GM23248 (cell line): Measurements from ENCODE around the gene UQCRFS1. TPM values are rescaled to one million over a fixed set of nuclear protein-coding genes. Genes with fewer than 3 reads are reported as not detected.
"Not testable (repeated sequence)": the region's sequence is repeated elsewhere in the genome, so short reads cannot be mapped to it uniquely, and the experiment has no call there.

ENCODE experiments used
- DNase-seq: peaks from one replicate; pipeline ENCODE4 v3.0.0-alpha.2; 2015
- H2AFZ ChIP-seq: fragments of 200-600 bp; sonication (generic); 2 replicates; pipeline ENCODE4 v1.6.1; 2016; ENCODE audit warnings: antibody characterized with exemption
- H3F3A ChIP-seq: fragments of 200-600 bp; sonication (generic); 2 replicates; pipeline ENCODE4 v1.6.1; 2016; ENCODE audit warnings: mild to moderate bottlenecking, antibody characterized with exemption, mixed run types; ENCODE audit not compliant: insufficient read depth
- H3K27ac ChIP-seq: fragments of 200-600 bp; sonication (generic); 2 replicates; pipeline ENCODE4 v1.5.1; 2016; ENCODE audit warnings: mild to moderate bottlenecking
- H3K27me3 ChIP-seq: fragments of 200-600 bp; sonication (generic); replicated peaks from 2 replicates; pipeline ENCODE4 v1.6.1; 2016; ENCODE audit warnings: mild to moderate bottlenecking; ENCODE audit not compliant: insufficient read depth
- H3K36me3 ChIP-seq: fragments of 200-600 bp; sonication (generic); 2 replicates; pipeline ENCODE4 v1.6.1; 2016; ENCODE audit warnings: low read depth, mild to moderate bottlenecking
- H3K4me1 ChIP-seq: fragments of 200-600 bp; sonication (generic); 2 replicates; pipeline ENCODE4 v1.6.1; 2016; ENCODE audit warnings: mild to moderate bottlenecking; ENCODE audit not compliant: insufficient read depth
- H3K4me2 ChIP-seq: fragments of 200-600 bp; sonication (generic); one replicate; pipeline ENCODE4 v1.6.1; 2016; ENCODE audit warnings: mild to moderate bottlenecking; ENCODE audit not compliant: unreplicated experiment
- H3K4me3 ChIP-seq: fragments of 200-600 bp; sonication (generic); 2 replicates; pipeline ENCODE4 v1.5.1; 2016; ENCODE audit warnings: mild to moderate bottlenecking
- H3K79me2 ChIP-seq: fragments of 200-600 bp; sonication (generic); 2 replicates; pipeline ENCODE4 v1.6.1; 2016; ENCODE audit warnings: mild to moderate bottlenecking; ENCODE audit not compliant: insufficient read depth
- H3K9ac ChIP-seq: fragments of 200-600 bp; sonication (generic); 2 replicates; pipeline ENCODE4 v1.6.1; 2016; ENCODE audit warnings: mild to moderate bottlenecking
- H3K9me2 ChIP-seq: fragments of 200-600 bp; sonication (generic); 2 replicates; pipeline ENCODE4 v1.6.1; 2016; ENCODE audit warnings: mixed run types, mild to moderate bottlenecking, moderate library complexity; ENCODE audit not compliant: insufficient read depth
- H3K9me3 ChIP-seq: fragments of 200-600 bp; sonication (generic); one replicate; pipeline ENCODE4 v1.6.1; 2017; ENCODE audit warnings: low read depth
- H4K20me1 ChIP-seq: fragments of 200-600 bp; sonication (generic); 2 replicates; pipeline ENCODE4 v1.6.0; 2016; ENCODE audit not compliant: insufficient read depth
- EZH2 ChIP-seq: fragments of 200-600 bp; sonication (generic); IDR thresholded peaks from 2 replicates; pipeline ENCODE4 v1.6.1; 2018; ENCODE audit warnings: antibody characterized with exemption, mild to moderate bottlenecking; ENCODE audit not compliant: insufficient read depth, poor library complexity, severe bottlenecking
- EZH2phosphoT487 ChIP-seq: fragments of 200-600 bp; sonication (generic); IDR thresholded peaks from 2 replicates; pipeline ENCODE4 v1.6.1; 2018; ENCODE audit warnings: antibody characterized with exemption, moderate library complexity, mild to moderate bottlenecking, low read depth; ENCODE audit not compliant: insufficient read depth
- WGBS, 2 experiments: methylation state at CpG; one replicate each; pipeline ENCODE4 v1.1.6; 2015 to 2017; ENCODE audit warnings: low lambda C conversion rate in 2 of 2, low coverage in 1 of 2; ENCODE audit errors: missing lambda C conversion rate in 2 of 2; 5-methylcytosine and 5-hydroxymethylcytosine counted together
- in situ Hi-C: fragments of 300-500 bp; cut with MboI; formaldehyde crosslinking; loops from 2 replicates; pipeline ENCODE4 v1.15.0; 2020
- polyA plus RNA-seq: library from polyadenylated mRNA; unstranded; fragments of >200 nt; fragmentation: Nextera tagmentation; extraction: Ambion mirVana; gene quantifications from 2 replicates; pipeline ENCODE4 v1.2.1, GENCODE V29; 2016
- total RNA-seq: library from RNA; depleted of rRNA; stranded (reverse); fragments of >200 nt; shearing (Covaris generic); gene quantifications from 2 replicates; pipeline ENCODE4 v1.2.3, GENCODE V29; 2014

UQCRFS1 gene
- total and polyA plus RNA-seq, 2 experiments from 2014 or later: 32.1 to 58.9 TPM

DNA sequence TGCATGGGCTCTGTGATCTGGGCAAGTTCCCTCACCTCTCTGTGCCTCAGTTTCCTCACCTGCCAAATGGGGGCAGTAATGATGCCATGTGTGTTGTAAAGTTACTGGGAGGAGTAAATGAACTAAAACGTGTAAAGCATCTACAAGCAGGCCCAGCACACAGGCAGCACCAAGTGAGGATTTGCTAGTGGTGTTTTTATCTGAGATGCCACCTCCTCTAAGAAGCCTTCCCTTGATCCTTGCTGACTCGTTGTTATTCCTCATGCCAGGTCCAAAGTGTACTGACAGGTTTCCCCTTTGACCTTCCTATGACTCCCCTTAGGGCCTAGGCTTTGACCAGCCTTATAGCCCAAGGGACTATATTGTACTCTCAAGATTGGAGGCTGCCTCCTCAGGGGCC lies 1.5 kb upstream of the UQCRFS1 start:
- no peaks in the 10 kb centered on the region for H3K9me2 ChIP-seq
- H3F3A ChIP-seq: no peaks in the 10 kb centered on the region
- peaks cover 7% of the 10 kb centered on the region; the same call in 1 of the 2 replicates for H3K4me1 ChIP-seq
- in situ Hi-C loops: no loop called here
- no peak overlapping the region for H3K27ac ChIP-seq
- DNase-seq: no peak
- no peaks in the 10 kb centered on the region for H3K9me3 ChIP-seq
- TF ChIP-seq EZH2: no peak
- no peak for TF ChIP-seq EZH2phosphoT487
- H2AFZ ChIP-seq: no peak overlapping the region
- 21 to 23% methylated on average over 2 of the region's 2 CpGs for WGBS, 2 experiments
- H3K9ac ChIP-seq: no peak overlapping the region
- peaks cover 38% of the 10 kb centered on the region for H3K79me2 ChIP-seq
- H3K4me2 ChIP-seq: no peak overlapping the region
- H3K36me3 ChIP-seq: no peaks in the 10 kb centered on the region
- H3K4me3 ChIP-seq: no peak overlapping the region
- H3K27me3 ChIP-seq: peaks cover 9% of the 10 kb centered on the region
- H4K20me1 ChIP-seq: peaks cover 7% of the 10 kb centered on the region; the same call in 1 of the 2 replicates

DNA sequence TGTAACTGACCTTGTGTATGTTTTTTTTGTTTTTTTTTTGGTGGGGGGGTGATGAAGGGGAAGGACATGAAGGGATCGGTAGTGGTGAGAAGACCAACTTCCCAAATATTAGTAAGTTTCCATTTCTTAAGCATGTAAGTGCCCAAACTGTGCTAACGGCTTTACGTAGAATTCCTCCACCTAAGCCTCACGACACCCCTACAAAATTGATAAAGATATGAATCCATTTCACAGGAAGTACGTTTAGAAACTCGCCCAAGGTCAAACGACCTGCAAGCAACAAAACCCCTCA lies 649 bp downstream of the UQCRFS1 start:
- Histone ChIP-seq H3K9me2 (no peaks in the 10 kb centered on the region), H3K4me2 (peak overlapping the region; percentile 97), H3K27ac (peak overlapping the region; percentile 79), H3K79me2 (peaks cover 59% of the 10 kb centered on the region), H4K20me1 (peaks cover 23% of the 10 kb centered on the region), H3K4me3 (peak overlapping the region; percentile 91), H3K36me3 (no peaks in the 10 kb centered on the region), H3K9me3 (no peaks in the 10 kb centered on the region), H3K9ac (peak overlapping the region; percentile 99), H3K4me1 (peaks cover 10% of the 10 kb centered on the region; the same call in 1 of the 2 replicates), H3K27me3 (no peaks in the 10 kb centered on the region), H2AFZ (peak overlapping the region; percentile 62), H3F3A (no peaks in the 10 kb centered on the region)
- no peak for DNase-seq
- no peak for TF ChIP-seq EZH2phosphoT487
- no peak for TF ChIP-seq EZH2
- 0 to 4% methylated on average over 7 of the region's 7 CpGs for WGBS, 2 experiments
- in situ Hi-C loops: no loop called here

DNA sequence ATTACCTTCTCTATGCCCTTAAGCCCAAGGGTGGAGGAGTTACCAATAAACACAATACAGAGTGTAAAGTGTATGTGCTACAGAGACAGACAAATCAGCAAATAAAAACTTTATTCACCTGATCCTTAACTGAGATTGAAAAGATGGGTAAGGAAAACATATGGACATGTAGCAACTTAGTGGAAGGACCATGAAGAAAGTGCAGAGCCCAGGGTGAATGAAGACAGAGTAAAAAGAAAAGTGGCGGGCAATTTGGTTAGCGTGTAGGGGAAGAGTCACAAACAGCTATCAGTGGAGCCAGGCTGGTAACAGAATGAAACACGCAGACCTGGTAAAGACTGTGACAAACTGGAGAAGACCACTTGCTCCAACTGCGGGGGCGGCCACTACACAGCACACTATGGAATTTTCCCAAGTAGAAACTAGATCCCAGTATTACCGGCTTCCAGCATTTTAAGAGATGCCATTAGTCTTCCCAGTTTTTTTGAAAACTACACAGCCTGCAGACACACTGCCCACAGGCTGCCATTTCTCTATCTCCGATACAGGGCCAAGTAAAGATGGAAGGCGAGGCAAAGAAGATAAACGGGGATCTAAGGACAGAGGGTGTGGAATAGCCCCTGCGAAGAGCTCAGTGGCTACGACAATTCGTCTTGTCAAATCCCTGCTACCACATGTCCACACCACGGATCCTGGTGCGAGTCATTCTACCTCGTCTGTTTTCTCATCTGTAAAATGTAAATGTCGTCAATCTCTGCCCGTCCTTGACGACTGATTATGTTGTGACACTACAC lies 1.2 kb downstream of the UQCRFS1 start:
- peaks cover 65% of the 10 kb centered on the region for H3K79me2 ChIP-seq
- H3K4me2 ChIP-seq: peak overlapping the region; percentile 97
- peak overlapping the region; percentile 99 for H3K9ac ChIP-seq
- peak overlapping the region; percentile 79 for H3K27ac ChIP-seq
- no peaks in the 10 kb centered on the region for H3F3A ChIP-seq
- TF ChIP-seq EZH2phosphoT487: no peak
- TF ChIP-seq EZH2: no peak
- H2AFZ ChIP-seq: peak overlapping the region; percentile 62; the same call in 1 of the 2 replicates
- peaks cover 10% of the 10 kb centered on the region; the same call in 1 of the 2 replicates for H3K4me1 ChIP-seq
- peak; percentile 54 for DNase-seq
- H4K20me1 ChIP-seq: peaks cover 23% of the 10 kb centered on the region
- no peaks in the 10 kb centered on the region for H3K27me3 ChIP-seq
- peak overlapping the region; percentile 91 for H3K4me3 ChIP-seq
- in situ Hi-C loops: no loop called here
- H3K36me3 ChIP-seq: 0 out of 2 replicates have a peak, but pooled peaks cover 4% of the 10 kb centered on the region
- no peaks in the 10 kb centered on the region for H3K9me3 ChIP-seq
- no peaks in the 10 kb centered on the region for H3K9me2 ChIP-seq
- WGBS, 2 experiments: 41 to 42% methylated on average over 18 of the region's 18 CpGs

DNA sequence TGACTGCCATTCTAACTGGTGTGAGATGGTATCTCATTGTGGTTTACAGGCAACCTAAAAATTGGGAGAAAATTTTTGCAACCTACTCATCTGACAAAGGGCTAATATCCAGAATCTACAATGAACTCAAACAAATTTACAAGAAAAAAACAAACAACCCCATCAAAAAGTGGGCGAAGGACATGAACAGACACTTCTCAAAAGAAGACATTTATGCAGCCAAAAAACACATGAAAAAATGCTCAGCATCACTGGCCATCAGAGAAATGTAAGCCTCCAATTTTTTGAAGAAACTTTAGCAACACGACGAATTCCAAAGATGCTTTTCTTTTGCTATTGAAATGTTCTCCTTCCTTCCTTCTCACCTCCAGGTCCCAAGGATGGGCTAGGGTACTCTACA lies 1.9 kb downstream of the UQCRFS1 start:
- Histone ChIP-seq H3K79me2 (peaks cover 72% of the 10 kb centered on the region), H4K20me1 (peaks cover 23% of the 10 kb centered on the region), H3K4me1 (peaks cover 10% of the 10 kb centered on the region; the same call in 1 of the 2 replicates), H3K4me3 (peak overlapping the region; percentile 91), H3K4me2 (peak overlapping the region; percentile 97)
- H3K9me3 ChIP-seq, H3K9me2 ChIP-seq, H3K27ac ChIP-seq, H3K27me3 ChIP-seq, H3K36me3 ChIP-seq, H3K9ac ChIP-seq, DNase-seq, H3F3A ChIP-seq, H2AFZ ChIP-seq, in situ Hi-C loops: not testable (repeated sequence)
- WGBS, 2 experiments: 99 to 100% methylated on average over 3 of the region's 3 CpGs

DNA sequence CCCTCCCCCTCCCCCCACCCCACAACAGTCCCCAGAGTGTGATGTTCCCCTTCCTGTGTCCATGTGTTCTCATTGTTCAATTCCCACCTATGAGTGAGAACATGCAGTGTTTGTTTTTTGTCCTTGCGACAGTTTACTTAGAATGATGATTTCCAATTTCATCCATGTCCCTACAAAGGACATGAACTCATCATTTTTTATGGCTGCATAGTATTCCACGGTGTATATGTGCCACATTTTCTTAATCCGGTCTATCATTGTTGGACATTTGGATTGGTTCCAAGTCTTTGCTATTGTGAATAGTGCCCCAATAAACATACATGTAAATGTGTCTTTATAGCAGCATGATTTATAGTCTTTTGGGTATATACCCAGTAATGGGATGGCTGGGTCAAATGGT lies 2.4 kb downstream of the UQCRFS1 start:
- H3K9me2 ChIP-seq, DNase-seq, H3K9ac ChIP-seq, H2AFZ ChIP-seq, H3K9me3 ChIP-seq, H3K4me3 ChIP-seq, H3K27me3 ChIP-seq, in situ Hi-C loops, H3K36me3 ChIP-seq, H3F3A ChIP-seq, H3K4me2 ChIP-seq, H3K27ac ChIP-seq: not testable (repeated sequence)
- Histone ChIP-seq H3K79me2 (peaks cover 77% of the 10 kb centered on the region), H3K4me1 (peaks cover 10% of the 10 kb centered on the region; the same call in 1 of the 2 replicates), H4K20me1 (peaks cover 23% of the 10 kb centered on the region)
- 95 to 96% methylated on average over 3 of the region's 3 CpGs for WGBS, 2 experiments

DNA sequence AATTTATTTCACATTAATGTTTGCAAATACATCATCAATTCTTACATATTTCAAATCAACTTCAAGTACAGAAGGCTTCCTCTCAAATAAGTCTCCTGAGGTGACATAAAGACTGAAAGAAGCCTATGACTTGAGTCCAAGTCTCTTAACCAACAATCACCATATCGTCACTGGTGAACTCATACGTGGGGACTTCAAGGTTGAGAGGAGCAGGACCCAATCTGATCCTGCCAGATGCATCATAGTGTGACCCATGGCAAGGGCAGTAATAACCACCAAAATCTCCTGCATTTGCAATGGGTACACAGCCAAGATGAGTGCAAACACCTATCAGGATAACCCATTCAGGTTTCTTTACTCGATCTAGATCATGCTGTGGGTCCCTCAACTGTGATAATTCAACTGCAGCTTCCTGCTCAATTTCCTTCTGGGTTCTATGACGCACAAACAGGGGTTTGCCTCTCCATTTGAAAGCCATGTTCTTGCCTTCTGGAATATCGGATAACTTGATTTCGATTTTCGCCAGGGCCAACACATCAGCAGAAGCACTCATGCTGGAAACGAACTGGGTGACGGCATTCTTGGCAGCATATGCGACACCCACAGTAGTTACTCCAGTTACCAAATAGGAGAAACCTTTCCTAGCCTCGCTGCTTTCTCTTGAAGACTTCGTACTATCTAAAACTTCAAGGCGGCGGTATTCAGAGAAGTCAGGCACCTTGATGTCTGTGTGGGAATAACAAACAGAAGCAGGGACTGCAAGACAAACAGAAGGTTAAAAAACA lies 5.4 kb downstream of the UQCRFS1 start:
- Histone ChIP-seq H4K20me1 (peaks cover 23% of the 10 kb centered on the region), H3K4me1 (peaks cover 10% of the 10 kb centered on the region; the same call in 1 of the 2 replicates), H3K36me3 (peaks cover 12% of the 10 kb centered on the region; the same call in 1 of the 2 replicates), H3K79me2 (peaks cover 86% of the 10 kb centered on the region)
- in situ Hi-C loops, H3K9me3 ChIP-seq, H3K4me2 ChIP-seq, H3K9me2 ChIP-seq, H3K4me3 ChIP-seq, DNase-seq, H3K9ac ChIP-seq, H3K27me3 ChIP-seq, H2AFZ ChIP-seq, H3K27ac ChIP-seq, H3F3A ChIP-seq: not testable (repeated sequence)
- WGBS, 2 experiments: 95 to 96% methylated on average over 14 of the region's 14 CpGs
